Body of pancreas (tissue), 4 donors: ENCODE results near the gene PGPEP1.

Source experiments
- POLR2A ChIP-seq, 3 donors: fragments of 450-650 bp; IDR thresholded peaks; one replicate each; pipeline ENCODE4 v1.6.1; 2016; ENCODE audit warnings: antibody characterized with exemption in 3 of 3, mild to moderate bottlenecking in 2 of 3
- TF ChIP-seq, protein P1 (sequence below), 7 experiments: fragments of 450-650 bp in 4 of 7; fragments of 200-600 bp in 3 of 7; sonication (generic) in 3 of 7; IDR thresholded peaks; one replicate each; pipeline ENCODE4 v1.5.1; 2016 to 2019; ENCODE audit warnings: antibody characterized with exemption in 7 of 7

DNA sequence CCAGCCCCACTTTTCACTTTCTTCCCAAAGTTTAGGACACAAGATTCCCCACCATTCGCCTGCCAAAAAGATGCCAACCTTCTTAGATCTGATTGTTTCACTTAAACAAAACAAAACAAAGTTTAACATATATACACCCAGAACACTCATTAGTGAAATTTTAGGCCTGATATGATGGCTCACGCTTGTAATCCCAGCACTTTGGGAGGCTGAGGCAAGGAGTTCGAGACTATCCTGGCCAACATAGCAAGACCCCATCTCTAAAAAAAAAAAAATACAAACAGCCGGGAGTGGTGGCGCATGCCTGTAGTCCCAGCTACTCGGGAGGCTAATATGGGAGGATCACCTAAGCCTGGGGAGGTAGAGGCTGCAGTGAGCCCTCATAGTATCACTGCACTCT, 4.9 kb downstream of the PGPEP1 start:
- TF ChIP-seq POLR2A (IDR thresholded peaks at IDR 0.05), result no peak
- TF ChIP-seq, protein P1, sequence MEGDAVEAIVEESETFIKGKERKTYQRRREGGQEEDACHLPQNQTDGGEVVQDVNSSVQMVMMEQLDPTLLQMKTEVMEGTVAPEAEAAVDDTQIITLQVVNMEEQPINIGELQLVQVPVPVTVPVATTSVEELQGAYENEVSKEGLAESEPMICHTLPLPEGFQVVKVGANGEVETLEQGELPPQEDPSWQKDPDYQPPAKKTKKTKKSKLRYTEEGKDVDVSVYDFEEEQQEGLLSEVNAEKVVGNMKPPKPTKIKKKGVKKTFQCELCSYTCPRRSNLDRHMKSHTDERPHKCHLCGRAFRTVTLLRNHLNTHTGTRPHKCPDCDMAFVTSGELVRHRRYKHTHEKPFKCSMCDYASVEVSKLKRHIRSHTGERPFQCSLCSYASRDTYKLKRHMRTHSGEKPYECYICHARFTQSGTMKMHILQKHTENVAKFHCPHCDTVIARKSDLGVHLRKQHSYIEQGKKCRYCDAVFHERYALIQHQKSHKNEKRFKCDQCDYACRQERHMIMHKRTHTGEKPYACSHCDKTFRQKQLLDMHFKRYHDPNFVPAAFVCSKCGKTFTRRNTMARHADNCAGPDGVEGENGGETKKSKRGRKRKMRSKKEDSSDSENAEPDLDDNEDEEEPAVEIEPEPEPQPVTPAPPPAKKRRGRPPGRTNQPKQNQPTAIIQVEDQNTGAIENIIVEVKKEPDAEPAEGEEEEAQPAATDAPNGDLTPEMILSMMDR (IDR thresholded peaks at IDR 0.05), result no peak
